Suprapubic skin (tissue), 4 donors: ENCODE data around the gene CEND1. TPM values are rescaled to one million over a fixed set of nuclear protein-coding genes. Genes with fewer than 3 reads are reported as not detected.

ENCODE experiments used
- DNase-seq, 2 donors: peaks; one replicate each; pipeline ENCODE4 v3.0.0-alpha.2; 2019; ENCODE audit warnings: low spot score in 2 of 2
- H3K27ac ChIP-seq: fragments of 200-600 bp; sonication (generic); one replicate; pipeline ENCODE4 v1.5.1; 2019
- H3K27me3 ChIP-seq: fragments of 200-600 bp; sonication (generic); one replicate; pipeline ENCODE4 v1.5.1; 2019
- H3K36me3 ChIP-seq: fragments of 200-600 bp; sonication (generic); one replicate; pipeline ENCODE4 v1.5.1; 2019
- H3K4me1 ChIP-seq: fragments of 200-600 bp; sonication (generic); one replicate; pipeline ENCODE4 v1.5.1; 2019
- H3K4me3 ChIP-seq: fragments of 200-600 bp; sonication (generic); one replicate; pipeline ENCODE4 v1.5.1; 2019; ENCODE audit warnings: mild to moderate bottlenecking
- H3K9me3 ChIP-seq: fragments of 200-600 bp; sonication (generic); one replicate; pipeline ENCODE4 v1.5.1; 2019
- CTCF ChIP-seq, 2 donors: fragments of 200-600 bp in 1 of 2; fragments of 450-650 bp in 1 of 2; sonication (generic) in 1 of 2; IDR thresholded peaks; one replicate each; pipeline ENCODE4 v1.5.1; 2016 to 2019; ENCODE audit warnings: antibody characterized with exemption in 2 of 2, mild to moderate bottlenecking in 1 of 2, moderate library complexity in 1 of 2
- EP300 ChIP-seq: sonication (generic); formaldehyde crosslinking; IDR thresholded peaks from one replicate; pipeline ENCODE4 v1.6.1; 2017; ENCODE audit warnings: antibody characterized with exemption
- POLR2A ChIP-seq, 2 donors: fragments of 450-650 bp; IDR thresholded peaks; one replicate each; pipeline ENCODE4 v1.6.1; 2017; ENCODE audit warnings: antibody characterized with exemption in 2 of 2, mild to moderate bottlenecking in 2 of 2, moderate library complexity in 2 of 2
- POLR2AphosphoS5 ChIP-seq, 3 donors: sonication (generic); formaldehyde crosslinking; IDR thresholded peaks; one replicate each; pipeline ENCODE4 v1.6.1; 2017; ENCODE audit warnings: antibody characterized with exemption in 3 of 3
- WGBS: methylation state at CpG from one replicate; pipeline ENCODE4 v1.1.5; 2018; 5-methylcytosine and 5-hydroxymethylcytosine counted together
- total RNA-seq, 4 donors: library from RNA; depleted of rRNA; stranded (reverse); fragments of >200 nt; gene quantifications; one replicate each; pipeline ENCODE4 v1.1.0, GENCODE V29; 2016

The CEND1 gene
- total RNA-seq, 4 donors from 2014 or later: not detected

GRCh38 chr11:819129-819931 lies 29.4 kb upstream of the CEND1 start:
- 0% methylated on average over 8 of the region's 96 CpGs for WGBS
- TF ChIP-seq EP300: no peak
- peak in 1 of 3 donors; percentile 65 for TF ChIP-seq POLR2AphosphoS5 (IDR thresholded peaks at IDR 0.05)
- TF ChIP-seq POLR2A (IDR thresholded peaks at IDR 0.05): peak; percentile 75 to 87
- peak in 1 of 2 donors; percentile 31 for TF ChIP-seq CTCF (IDR thresholded peaks at IDR 0.05)
- Histone ChIP-seq H3K4me1 (peaks cover 38% of the 10 kb centered on the region), H3K27ac (peak overlapping the region; percentile 100), H3K36me3 (peaks cover 24% of the 10 kb centered on the region), H3K27me3 (no peaks in the 10 kb centered on the region), H3K4me3 (peak overlapping the region; percentile 95), H3K9me3 (no peaks in the 10 kb centered on the region)
- DNase-seq: peak; percentile 96 to 97

GRCh38 chr11:818396-819128 lies 28.7 kb upstream of the CEND1 start, which contains the start of gene PNPLA2:
Gene PNPLA2, plus strand, starts transcription at chr11:818914. Its CDS starts 805 bp downstream, at chr11:819719.
- TF ChIP-seq EP300: no peak
- Histone ChIP-seq H3K4me3 (peak within 1 kb of the TSS; percentile 95), H3K4me1 (peaks cover 37% of the 10 kb centered on the region), H3K27ac (peak within 1 kb of the TSS; percentile 100), H3K27me3 (no peaks in the 10 kb centered on the region), H3K36me3 (peaks cover 24% of the 10 kb centered on the region), H3K9me3 (no peaks in the 10 kb centered on the region)
- no peak for DNase-seq
- WGBS: 32% methylated on average over 9 of the region's 20 CpGs

GRCh38 chr11:816433-816779 lies 26.5 kb upstream of the CEND1 start:
- no peak for DNase-seq
- Histone ChIP-seq H3K27ac (no peak overlapping the region), H3K36me3 (peaks cover 29% of the 10 kb centered on the region), H3K4me1 (peaks cover 35% of the 10 kb centered on the region), H3K9me3 (no peaks in the 10 kb centered on the region), H3K4me3 (no peak overlapping the region), H3K27me3 (no peaks in the 10 kb centered on the region)
- WGBS: 83% methylated on average over 11 of the region's 11 CpGs
- no peak for TF ChIP-seq POLR2A (IDR thresholded peaks at IDR 0.05)
- no peak for TF ChIP-seq EP300
- no peak for TF ChIP-seq POLR2AphosphoS5 (IDR thresholded peaks at IDR 0.05)
- TF ChIP-seq CTCF (IDR thresholded peaks at IDR 0.05): no peak

GRCh38 chr11:815675-816432 lies 26.0 kb upstream of the CEND1 start:
- TF ChIP-seq POLR2A (IDR thresholded peaks at IDR 0.05) (no peak), CTCF (IDR thresholded peaks at IDR 0.05) (no peak), POLR2AphosphoS5 (IDR thresholded peaks at IDR 0.05) (no peak), EP300 (no peak)
- no peak for DNase-seq

GRCh38 chr11:813456-814096 lies 23.7 kb upstream of the CEND1 start:
- TF ChIP-seq POLR2A (IDR thresholded peaks at IDR 0.05) (no peak), EP300 (no peak), CTCF (IDR thresholded peaks at IDR 0.05) (no peak), POLR2AphosphoS5 (IDR thresholded peaks at IDR 0.05) (no peak)
- peaks cover 30% of the 10 kb centered on the region for H3K36me3 ChIP-seq
- no peaks in the 10 kb centered on the region for H3K9me3 ChIP-seq
- DNase-seq: no peak
- no peak overlapping the region for H3K4me3 ChIP-seq
- WGBS: 74% methylated on average over 7 of the region's 9 CpGs
- H3K4me1 ChIP-seq: peaks cover 32% of the 10 kb centered on the region
- H3K27me3 ChIP-seq: no peaks in the 10 kb centered on the region
- H3K27ac ChIP-seq: no peak overlapping the region

More at GRCh38 chr11:815675-816432, 26.0 kb upstream of the CEND1 start:
- Histone ChIP-seq H3K4me3 (no peak overlapping the region), H3K27me3 (no peaks in the 10 kb centered on the region), H3K27ac (no peak overlapping the region), H3K9me3 (no peaks in the 10 kb centered on the region), H3K4me1 (peaks cover 35% of the 10 kb centered on the region), H3K36me3 (peaks cover 30% of the 10 kb centered on the region)
- WGBS: 91% methylated on average over 6 of the region's 11 CpGs
